T-helper 17 cell (primary cell): Measurements from ENCODE around the gene PTPN13. TPM values are rescaled to one million over a fixed set of nuclear protein-coding genes. Genes with fewer than 3 reads are reported as not detected.

ENCODE experiments used
- ATAC-seq: fragments of 150-1000 bp; cut with Tn5 transposase; 2 replicates; pipeline ENCODE4 v1.10.0; 2021; ENCODE audit warnings: mild to moderate bottlenecking, moderate library complexity
- DNase-seq, 3 donors: peaks; one replicate each; pipeline versions ENCODE4 v3.0.0 to v3.0.0-alpha.2; 2020 to 2021
- H3K9me3 ChIP-seq: one replicate; pipeline ENCODE4 v1.7.0; 2013; ENCODE audit warnings: low read length, mild to moderate bottlenecking; ENCODE audit not compliant: control insufficient read depth, poor library complexity, severe bottlenecking
- H3K27ac Mint-ChIP-seq: one replicate; pipeline ENCODE4 v1.8.0; 2022; ENCODE audit warnings: mild to moderate bottlenecking, moderate library complexity, mixed read lengths
- H3K27me3 Mint-ChIP-seq: one replicate; pipeline ENCODE4 v1.8.0; 2022; ENCODE audit warnings: mixed read lengths
- H3K36me3 Mint-ChIP-seq: one replicate; pipeline ENCODE4 v1.8.0; 2022; ENCODE audit warnings: low read depth, mixed read lengths
- H3K4me1 Mint-ChIP-seq: one replicate; pipeline ENCODE4 v1.8.0; 2022; ENCODE audit warnings: mild to moderate bottlenecking, mixed read lengths
- H3K4me3 Mint-ChIP-seq: one replicate; pipeline ENCODE4 v1.8.0; 2022; ENCODE audit warnings: mild to moderate bottlenecking, moderate library complexity, mixed read lengths
- total RNA-seq, 4 donors: library from RNA in 2 of 4; stranded (reverse) in 2 of 4; gene quantifications; one replicate each; pipeline ENCODE4 v1.2.3 and lab custom pipeline; 2022 to 2026

Gene PTPN13
- total RNA-seq, 2 donors from 2014 or later: 36.1 to 49.5 TPM

- peaks cover 2% of the 10 kb centered on the region for H3K36me3 Mint-ChIP-seq
- no peaks in the 10 kb centered on the region for H3K4me1 Mint-ChIP-seq
- DNase-seq: no peak
- no peak overlapping the region for H3K4me3 Mint-ChIP-seq
- no peak for ATAC-seq
- H3K9me3 ChIP-seq: no peaks in the 10 kb centered on the region
- peaks cover 5% of the 10 kb centered on the region for H3K27me3 Mint-ChIP-seq
- no peak overlapping the region for H3K27ac Mint-ChIP-seq
These were observed 237.4 kb downstream of the PTPN13 start for GRCh38 chr4:86831262-86832130.

GRCh38 chr4:86833615-86834014 is 239.5 kb downstream of the PTPN13 start:
- no peak overlapping the region for H3K4me3 Mint-ChIP-seq
- DNase-seq (no peak), ATAC-seq (no peak)
- H3K27ac Mint-ChIP-seq: no peak overlapping the region
- peaks cover 10% of the 10 kb centered on the region for H3K27me3 Mint-ChIP-seq
- H3K9me3 ChIP-seq: no peaks in the 10 kb centered on the region
- H3K4me1 Mint-ChIP-seq: no peaks in the 10 kb centered on the region
- peaks cover 2% of the 10 kb centered on the region for H3K36me3 Mint-ChIP-seq

GRCh38 chr4:86834901-86835300 is 240.8 kb downstream of the PTPN13 start:
- Mint-ChIP-seq H3K27me3 (peaks cover 7% of the 10 kb centered on the region), H3K4me3 (no peak overlapping the region), H3K27ac (no peak overlapping the region), H3K4me1 (no peaks in the 10 kb centered on the region), H3K36me3 (no peaks in the 10 kb centered on the region)
- DNase-seq (no peak), ATAC-seq (no peak)
- no peaks in the 10 kb centered on the region for H3K9me3 ChIP-seq

- no peak for DNase-seq
- no peak for ATAC-seq
- Mint-ChIP-seq H3K27ac (no peak overlapping the region), H3K36me3 (no peaks in the 10 kb centered on the region), H3K4me3 (no peak overlapping the region), H3K4me1 (no peaks in the 10 kb centered on the region), H3K27me3 (peaks cover 7% of the 10 kb centered on the region)
- no peaks in the 10 kb centered on the region for H3K9me3 ChIP-seq
These were observed 241.6 kb downstream of the PTPN13 start for GRCh38 chr4:86835677-86836076.

GRCh38 chr4:86837691-86838503 is 243.8 kb downstream of the PTPN13 start:
- H3K9me3 ChIP-seq: no peaks in the 10 kb centered on the region
- Mint-ChIP-seq H3K27ac (no peak overlapping the region), H3K27me3 (peaks cover 7% of the 10 kb centered on the region), H3K4me1 (no peaks in the 10 kb centered on the region), H3K36me3 (no peaks in the 10 kb centered on the region), H3K4me3 (no peak overlapping the region)
- no peak for ATAC-seq
- DNase-seq: no peak

GRCh38 chr4:86840858-86841257 is 246.7 kb downstream of the PTPN13 start:
- H3K4me3 Mint-ChIP-seq: no peak overlapping the region
- no peaks in the 10 kb centered on the region for H3K4me1 Mint-ChIP-seq
- no peak overlapping the region for H3K27ac Mint-ChIP-seq
- no peak for ATAC-seq
- H3K27me3 Mint-ChIP-seq: peaks cover 7% of the 10 kb centered on the region
- DNase-seq: no peak
- no peaks in the 10 kb centered on the region for H3K36me3 Mint-ChIP-seq
- no peaks in the 10 kb centered on the region for H3K9me3 ChIP-seq

GRCh38 chr4:86841309-86841708 is 247.2 kb downstream of the PTPN13 start:
- Mint-ChIP-seq H3K27me3 (peaks cover 7% of the 10 kb centered on the region), H3K4me3 (no peak overlapping the region), H3K4me1 (no peaks in the 10 kb centered on the region), H3K36me3 (no peaks in the 10 kb centered on the region), H3K27ac (no peak overlapping the region)
- no peak for ATAC-seq
- no peaks in the 10 kb centered on the region for H3K9me3 ChIP-seq
- DNase-seq: no peak

GRCh38 chr4:86845593-86845992 is 251.5 kb downstream of the PTPN13 start:
- H3K36me3 Mint-ChIP-seq: peaks cover 2% of the 10 kb centered on the region
- no peaks in the 10 kb centered on the region for H3K4me1 Mint-ChIP-seq
- ATAC-seq: no peak
- H3K4me3 Mint-ChIP-seq: no peak overlapping the region
- peaks cover 26% of the 10 kb centered on the region for H3K27me3 Mint-ChIP-seq
- no peak for DNase-seq
- no peaks in the 10 kb centered on the region for H3K9me3 ChIP-seq
- H3K27ac Mint-ChIP-seq: no peak overlapping the region

- no peaks in the 10 kb centered on the region for H3K9me3 ChIP-seq
- Mint-ChIP-seq H3K27me3 (peaks cover 26% of the 10 kb centered on the region), H3K4me3 (no peak overlapping the region), H3K4me1 (no peaks in the 10 kb centered on the region), H3K27ac (no peak overlapping the region), H3K36me3 (peaks cover 2% of the 10 kb centered on the region)
- DNase-seq: no peak
- no peak for ATAC-seq
These were observed 252.8 kb downstream of the PTPN13 start for GRCh38 chr4:86846921-86847320.

- H3K4me1 Mint-ChIP-seq: no peaks in the 10 kb centered on the region
- ATAC-seq (no peak), DNase-seq (no peak)
- peaks cover 2% of the 10 kb centered on the region for H3K36me3 Mint-ChIP-seq
- H3K27me3 Mint-ChIP-seq: peaks cover 26% of the 10 kb centered on the region
- no peak overlapping the region for H3K4me3 Mint-ChIP-seq
- no peak overlapping the region for H3K27ac Mint-ChIP-seq
- H3K9me3 ChIP-seq: no peaks in the 10 kb centered on the region
These were observed 253.5 kb downstream of the PTPN13 start for GRCh38 chr4:86847571-86847970.

- no peak for ATAC-seq
- H3K9me3 ChIP-seq: no peaks in the 10 kb centered on the region
- peaks cover 26% of the 10 kb centered on the region for H3K27me3 Mint-ChIP-seq
- H3K36me3 Mint-ChIP-seq: peaks cover 2% of the 10 kb centered on the region
- H3K4me1 Mint-ChIP-seq: no peaks in the 10 kb centered on the region
- H3K27ac Mint-ChIP-seq: no peak overlapping the region
- DNase-seq: no peak
- no peak overlapping the region for H3K4me3 Mint-ChIP-seq
These were observed 254.0 kb downstream of the PTPN13 start for GRCh38 chr4:86848136-86848535.

GRCh38 chr4:86848732-86849619 is 254.9 kb downstream of the PTPN13 start, which contains the start of gene SLC10A6:
SLC10A6 (minus strand) TSS chr4:86849384; CDS start chr4:86849115, 269 bp downstream.
- Mint-ChIP-seq H3K27ac (no peak within 1 kb of the TSS), H3K27me3 (peaks cover 26% of the 10 kb centered on the region), H3K36me3 (peaks cover 2% of the 10 kb centered on the region), H3K4me3 (no peak within 1 kb of the TSS), H3K4me1 (no peaks in the 10 kb centered on the region)
- no peak for ATAC-seq
- no peak for DNase-seq
- no peaks in the 10 kb centered on the region for H3K9me3 ChIP-seq

- ATAC-seq (no peak), DNase-seq (no peak)
- Mint-ChIP-seq H3K27ac (no peak overlapping the region), H3K27me3 (peaks cover 18% of the 10 kb centered on the region), H3K4me3 (no peak overlapping the region), H3K36me3 (peaks cover 2% of the 10 kb centered on the region), H3K4me1 (no peaks in the 10 kb centered on the region)
- no peaks in the 10 kb centered on the region for H3K9me3 ChIP-seq
These were observed 259.1 kb downstream of the PTPN13 start for GRCh38 chr4:86853209-86853608.
